GM23248 (cell line): Measurements from ENCODE around the gene PRSS27. TPM values are rescaled to one million over a fixed set of nuclear protein-coding genes. Genes with fewer than 3 reads are reported as not detected.
"Not testable (repeated sequence)": the region's sequence is repeated elsewhere in the genome, so short reads cannot be mapped to it uniquely, and the experiment has no call there.

Experiments used
- DNase-seq: peaks from one replicate; pipeline ENCODE4 v3.0.0-alpha.2; 2015
- H2AFZ ChIP-seq: fragments of 200-600 bp; sonication (generic); 2 replicates; pipeline ENCODE4 v1.6.1; 2016; ENCODE audit warnings: antibody characterized with exemption
- H3F3A ChIP-seq: fragments of 200-600 bp; sonication (generic); 2 replicates; pipeline ENCODE4 v1.6.1; 2016; ENCODE audit warnings: mild to moderate bottlenecking, antibody characterized with exemption, mixed run types; ENCODE audit not compliant: insufficient read depth
- H3K27ac ChIP-seq: fragments of 200-600 bp; sonication (generic); 2 replicates; pipeline ENCODE4 v1.5.1; 2016; ENCODE audit warnings: mild to moderate bottlenecking
- H3K27me3 ChIP-seq: fragments of 200-600 bp; sonication (generic); replicated peaks from 2 replicates; pipeline ENCODE4 v1.6.1; 2016; ENCODE audit warnings: mild to moderate bottlenecking; ENCODE audit not compliant: insufficient read depth
- H3K36me3 ChIP-seq: fragments of 200-600 bp; sonication (generic); 2 replicates; pipeline ENCODE4 v1.6.1; 2016; ENCODE audit warnings: low read depth, mild to moderate bottlenecking
- H3K4me1 ChIP-seq: fragments of 200-600 bp; sonication (generic); 2 replicates; pipeline ENCODE4 v1.6.1; 2016; ENCODE audit warnings: mild to moderate bottlenecking; ENCODE audit not compliant: insufficient read depth
- H3K4me2 ChIP-seq: fragments of 200-600 bp; sonication (generic); one replicate; pipeline ENCODE4 v1.6.1; 2016; ENCODE audit warnings: mild to moderate bottlenecking; ENCODE audit not compliant: unreplicated experiment
- H3K4me3 ChIP-seq: fragments of 200-600 bp; sonication (generic); 2 replicates; pipeline ENCODE4 v1.5.1; 2016; ENCODE audit warnings: mild to moderate bottlenecking
- H3K79me2 ChIP-seq: fragments of 200-600 bp; sonication (generic); 2 replicates; pipeline ENCODE4 v1.6.1; 2016; ENCODE audit warnings: mild to moderate bottlenecking; ENCODE audit not compliant: insufficient read depth
- H3K9ac ChIP-seq: fragments of 200-600 bp; sonication (generic); 2 replicates; pipeline ENCODE4 v1.6.1; 2016; ENCODE audit warnings: mild to moderate bottlenecking
- H3K9me2 ChIP-seq: fragments of 200-600 bp; sonication (generic); 2 replicates; pipeline ENCODE4 v1.6.1; 2016; ENCODE audit warnings: mixed run types, mild to moderate bottlenecking, moderate library complexity; ENCODE audit not compliant: insufficient read depth
- H3K9me3 ChIP-seq: fragments of 200-600 bp; sonication (generic); one replicate; pipeline ENCODE4 v1.6.1; 2017; ENCODE audit warnings: low read depth
- H4K20me1 ChIP-seq: fragments of 200-600 bp; sonication (generic); 2 replicates; pipeline ENCODE4 v1.6.0; 2016; ENCODE audit not compliant: insufficient read depth
- EZH2 ChIP-seq: fragments of 200-600 bp; sonication (generic); IDR thresholded peaks from 2 replicates; pipeline ENCODE4 v1.6.1; 2018; ENCODE audit warnings: antibody characterized with exemption, mild to moderate bottlenecking; ENCODE audit not compliant: insufficient read depth, poor library complexity, severe bottlenecking
- EZH2phosphoT487 ChIP-seq: fragments of 200-600 bp; sonication (generic); IDR thresholded peaks from 2 replicates; pipeline ENCODE4 v1.6.1; 2018; ENCODE audit warnings: antibody characterized with exemption, moderate library complexity, mild to moderate bottlenecking, low read depth; ENCODE audit not compliant: insufficient read depth
- WGBS, 2 experiments: methylation state at CpG; one replicate each; pipeline ENCODE4 v1.1.6; 2015 to 2017; ENCODE audit warnings: low lambda C conversion rate in 2 of 2, low coverage in 1 of 2; ENCODE audit errors: missing lambda C conversion rate in 2 of 2; 5-methylcytosine and 5-hydroxymethylcytosine counted together
- in situ Hi-C: fragments of 300-500 bp; cut with MboI; formaldehyde crosslinking; loops from 2 replicates; pipeline ENCODE4 v1.15.0; 2020
- polyA plus RNA-seq: library from polyadenylated mRNA; unstranded; fragments of >200 nt; fragmentation: Nextera tagmentation; extraction: Ambion mirVana; gene quantifications from 2 replicates; pipeline ENCODE4 v1.2.1, GENCODE V29; 2016
- total RNA-seq: library from RNA; depleted of rRNA; stranded (reverse); fragments of >200 nt; shearing (Covaris generic); gene quantifications from 2 replicates; pipeline ENCODE4 v1.2.3, GENCODE V29; 2014

The PRSS27 gene
- total and polyA plus RNA-seq, 2 experiments from 2014 or later = 0.68 to 0.76 TPM

DNA sequence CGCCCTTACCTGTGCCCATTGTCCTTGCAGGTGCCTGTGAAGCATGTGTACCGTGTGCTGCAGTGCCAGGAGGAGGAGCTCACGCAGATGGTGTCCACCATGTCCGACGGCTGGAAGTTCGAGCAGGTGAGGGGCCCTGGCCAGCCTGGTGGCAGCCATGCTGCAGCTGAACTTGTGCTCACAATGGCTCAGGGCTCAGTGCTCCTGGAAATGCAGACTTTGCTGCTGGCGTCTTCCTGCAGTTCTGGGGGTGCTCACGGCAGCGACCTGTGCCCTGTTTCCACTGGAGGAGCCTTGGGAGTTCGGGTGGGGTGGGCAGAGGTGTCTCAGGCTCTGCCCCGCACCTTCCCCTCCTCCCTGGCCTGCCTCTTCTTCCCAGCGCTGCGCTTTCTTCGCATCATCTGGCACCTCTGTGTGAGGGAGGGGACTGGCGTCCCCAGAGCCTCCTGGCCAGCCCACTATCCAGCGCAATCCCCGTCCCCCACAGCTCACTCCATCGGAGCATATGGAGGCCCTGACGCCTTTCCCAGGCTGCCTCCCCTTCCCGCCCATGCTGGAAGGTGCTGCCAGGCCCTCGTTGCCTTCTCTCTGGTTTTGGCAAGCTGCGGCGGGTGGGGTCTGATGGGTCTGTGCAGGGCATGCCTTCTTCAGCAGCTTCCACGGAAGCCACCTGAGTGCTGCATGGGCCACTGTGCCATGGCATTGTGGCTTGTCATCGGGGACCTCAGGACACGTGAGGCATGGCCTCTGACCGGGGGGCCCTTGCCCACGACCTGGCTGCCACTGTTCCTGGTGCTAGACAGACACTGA is 20.0 kb downstream of the PRSS27 start:
- Histone ChIP-seq H3K27me3 (no peaks in the 10 kb centered on the region), H3K4me1 (no peaks in the 10 kb centered on the region), H3K79me2 (peaks cover 3% of the 10 kb centered on the region; the same call in 1 of the 2 replicates), H3K4me3 (no peak overlapping the region), H3K36me3 (no peaks in the 10 kb centered on the region), H3K4me2 (no peak overlapping the region), H3F3A (no peaks in the 10 kb centered on the region), H3K27ac (no peak overlapping the region), H3K9me3 (no peaks in the 10 kb centered on the region), H3K9me2 (no peaks in the 10 kb centered on the region), H3K9ac (no peak overlapping the region), H4K20me1 (no peaks in the 10 kb centered on the region), H2AFZ (no peak overlapping the region)
- DNase-seq = no peak
- 88% methylated on average over 22 to 28 of the region's 28 CpGs for WGBS, 2 experiments
- in situ Hi-C loops = no loop called here
- no peak for TF ChIP-seq EZH2
- no peak for TF ChIP-seq EZH2phosphoT487

DNA sequence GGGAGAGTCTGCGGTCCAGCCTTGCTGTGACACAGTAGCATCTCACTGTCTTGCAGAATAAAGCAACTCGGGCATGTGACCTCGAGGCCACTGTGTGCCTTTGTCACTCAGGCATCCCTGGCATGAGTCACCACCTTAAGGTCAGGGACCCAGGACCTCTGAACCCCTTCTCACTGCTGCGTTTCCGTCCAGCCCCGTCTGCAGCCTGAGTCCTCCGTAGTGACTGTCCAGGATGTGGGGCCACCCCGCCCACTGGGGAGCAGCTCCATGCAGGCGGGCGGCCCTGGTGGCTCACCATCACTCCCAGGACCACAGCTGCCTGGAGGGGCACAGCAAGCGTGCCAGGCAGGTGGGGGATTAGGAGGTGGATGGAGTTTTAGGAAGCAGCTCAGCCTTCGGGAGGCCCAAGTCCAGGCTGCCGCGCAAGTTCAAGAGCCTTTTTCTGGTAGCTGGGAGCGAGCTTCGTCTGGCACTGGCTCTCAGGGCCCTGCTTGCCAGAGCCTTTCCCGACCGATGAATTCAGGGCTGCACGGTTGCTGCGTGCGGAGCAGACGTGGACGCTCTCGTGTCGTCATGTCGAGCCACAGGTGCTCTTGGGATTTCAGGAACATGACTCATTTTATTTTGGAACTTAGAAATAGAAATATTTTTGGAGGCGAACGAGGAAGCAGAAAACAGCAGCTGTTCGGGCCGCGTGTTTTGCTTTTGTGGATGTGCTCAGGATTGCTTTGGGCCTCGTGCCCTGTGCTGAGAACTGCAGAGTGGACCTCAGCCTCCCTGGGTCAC is 20.9 kb downstream of the PRSS27 start:
- Histone ChIP-seq H3K9me3 (no peaks in the 10 kb centered on the region), H3K4me2 (no peak overlapping the region), H3K36me3 (no peaks in the 10 kb centered on the region), H4K20me1 (no peaks in the 10 kb centered on the region), H3K9me2 (no peaks in the 10 kb centered on the region), H2AFZ (no peak overlapping the region), H3K27ac (no peak overlapping the region), H3K79me2 (peaks cover 3% of the 10 kb centered on the region; the same call in 1 of the 2 replicates), H3K4me1 (no peaks in the 10 kb centered on the region), H3F3A (no peaks in the 10 kb centered on the region), H3K9ac (no peak overlapping the region), H3K4me3 (no peak overlapping the region), H3K27me3 (no peaks in the 10 kb centered on the region)
- WGBS, 2 experiments = 89% methylated on average over 32 of the region's 32 CpGs
- TF ChIP-seq EZH2 (no peak), EZH2phosphoT487 (no peak)
- in situ Hi-C loops = no loop called here
- no peak for DNase-seq

DNA sequence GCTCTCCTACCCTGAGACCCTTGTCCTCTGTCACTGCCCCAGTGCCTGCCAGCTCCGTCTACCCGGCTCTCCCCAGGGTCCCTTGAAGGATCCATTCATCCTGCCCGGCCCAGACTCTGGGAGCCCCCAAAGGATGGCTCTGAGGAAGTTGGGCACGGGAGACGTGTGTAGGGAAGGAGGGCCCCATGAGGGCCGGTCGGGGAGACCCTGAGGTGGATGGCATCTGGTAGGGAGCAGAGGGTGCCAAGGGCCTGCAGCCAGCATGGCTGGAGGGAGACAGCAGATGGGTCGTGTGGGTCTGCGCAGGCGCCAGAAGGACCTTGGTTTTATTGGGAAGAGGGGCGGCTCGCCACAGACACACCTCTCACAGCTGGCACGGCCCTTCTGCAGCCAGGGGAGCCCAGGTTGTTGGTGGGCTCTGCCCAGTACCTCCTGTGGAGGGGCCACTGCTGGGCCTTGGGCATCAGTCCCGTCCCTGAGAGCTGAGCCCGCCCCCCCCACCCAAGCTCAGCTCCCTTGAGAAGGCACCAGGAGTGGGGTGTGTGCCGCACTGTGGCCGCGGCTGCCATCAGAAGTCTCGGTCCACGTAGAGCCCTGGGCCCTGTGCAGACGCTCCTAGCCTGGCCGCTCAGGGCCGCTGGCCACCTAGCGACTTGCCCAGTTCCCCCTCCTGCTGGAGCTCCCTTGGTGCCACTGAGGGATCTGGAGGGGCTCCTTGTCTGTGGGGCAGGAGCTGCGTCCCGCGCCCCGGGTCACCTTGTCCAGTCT is 21.7 kb downstream of the PRSS27 start:
- Histone ChIP-seq H3K9me2 (no peaks in the 10 kb centered on the region), H3K36me3 (no peaks in the 10 kb centered on the region), H4K20me1 (no peaks in the 10 kb centered on the region), H3K4me1 (no peaks in the 10 kb centered on the region), H3K79me2 (peaks cover 6% of the 10 kb centered on the region), H3K4me2 (no peak overlapping the region), H3K27ac (no peak overlapping the region), H2AFZ (no peak overlapping the region), H3F3A (no peaks in the 10 kb centered on the region), H3K27me3 (no peaks in the 10 kb centered on the region), H3K9me3 (no peaks in the 10 kb centered on the region), H3K4me3 (no peak overlapping the region), H3K9ac (no peak overlapping the region)
- 94 to 95% methylated on average over 22 to 28 of the region's 28 CpGs for WGBS, 2 experiments
- TF ChIP-seq EZH2phosphoT487 = no peak
- TF ChIP-seq EZH2 = no peak
- no peak for DNase-seq
- in situ Hi-C loops = no loop called here

DNA sequence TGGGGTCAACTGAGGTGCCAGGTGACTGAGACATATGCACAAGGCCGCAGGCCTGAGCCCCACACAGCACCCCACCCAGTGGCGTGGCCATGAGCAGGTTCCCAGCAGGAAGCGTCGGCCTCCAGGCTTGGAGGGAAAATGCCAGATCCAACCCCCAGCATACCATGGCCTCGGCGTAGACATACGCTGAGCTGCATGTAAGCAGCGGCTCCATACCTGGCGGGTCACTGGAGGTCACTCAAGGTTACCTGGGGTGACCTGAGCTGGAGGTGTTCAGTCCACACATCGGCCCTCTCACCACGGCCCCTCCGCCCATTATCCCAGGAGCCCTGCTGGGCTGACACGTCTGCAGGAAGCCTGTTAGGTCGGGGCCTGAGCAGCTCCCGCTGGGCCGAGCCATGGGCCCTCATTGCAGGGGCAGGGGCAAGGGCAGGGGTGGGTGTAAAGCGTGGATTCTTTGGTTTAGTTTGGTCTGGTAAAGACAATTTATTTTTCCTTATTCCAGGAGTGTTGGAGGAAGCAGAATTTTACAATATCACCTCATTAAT is 22.5 kb downstream of the PRSS27 start:
- no peaks in the 10 kb centered on the region for H3K36me3 ChIP-seq

DNA sequence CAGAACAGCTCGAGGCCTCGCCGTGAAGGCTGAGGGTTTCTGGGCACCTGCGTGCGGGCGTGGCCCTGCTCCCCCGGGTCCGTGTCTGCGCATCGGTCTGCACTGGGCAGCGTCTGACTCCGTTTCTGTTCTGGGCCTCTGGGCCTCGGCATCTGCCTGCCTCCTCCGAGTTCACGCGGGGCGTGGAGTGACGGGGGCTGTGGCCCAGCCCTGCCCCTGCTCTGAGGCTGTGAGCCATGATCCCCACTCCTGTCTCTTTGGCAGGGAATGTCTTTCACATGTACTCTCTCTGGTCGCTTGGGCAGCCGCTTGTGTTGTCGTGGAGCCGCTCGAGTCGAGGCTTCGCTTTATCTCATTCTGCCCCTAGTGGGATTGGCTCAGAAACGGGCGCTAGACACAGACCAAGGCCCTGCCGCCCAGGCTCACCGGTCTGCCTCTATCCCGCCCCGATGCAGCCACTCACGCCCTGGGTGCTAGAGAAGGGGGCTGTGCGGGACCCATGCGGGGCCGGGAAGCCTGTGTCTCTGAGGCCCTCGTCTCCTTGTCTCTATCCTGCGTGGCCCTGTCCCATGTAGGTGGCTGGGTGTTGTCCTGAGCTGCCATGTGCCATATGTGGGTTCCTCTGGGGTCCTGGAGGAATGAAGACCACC is 23.3 kb downstream of the PRSS27 start:
- H3K9me3 ChIP-seq, H3K36me3 ChIP-seq, H3K9ac ChIP-seq, H3K4me1 ChIP-seq, H3K27me3 ChIP-seq, H3K27ac ChIP-seq, H3K9me2 ChIP-seq, H3K4me3 ChIP-seq, H3K4me2 ChIP-seq, in situ Hi-C loops, DNase-seq, H3F3A ChIP-seq, H4K20me1 ChIP-seq, H2AFZ ChIP-seq: not testable (repeated sequence)
- 96% methylated on average over 24 to 26 of the region's 37 CpGs for WGBS, 2 experiments
- peaks cover 22% of the 10 kb centered on the region for H3K79me2 ChIP-seq

More for the DNA sequence above, 22.5 kb downstream of the PRSS27 start:
- H3K9me3 ChIP-seq = no peaks in the 10 kb centered on the region
- peaks cover 14% of the 10 kb centered on the region for H3K79me2 ChIP-seq
- no peak overlapping the region for H3K4me3 ChIP-seq
- no peaks in the 10 kb centered on the region for H4K20me1 ChIP-seq
- no peaks in the 10 kb centered on the region for H3K9me2 ChIP-seq
- H2AFZ ChIP-seq = no peak overlapping the region
- no peak overlapping the region for H3K27ac ChIP-seq
- no peaks in the 10 kb centered on the region for H3F3A ChIP-seq
- no peaks in the 10 kb centered on the region for H3K27me3 ChIP-seq
- WGBS, 2 experiments = 94 to 95% methylated on average over 16 to 17 of the region's 17 CpGs
- H3K9ac ChIP-seq = no peak overlapping the region
- TF ChIP-seq EZH2 = no peak
- TF ChIP-seq EZH2phosphoT487 = no peak
- no peaks in the 10 kb centered on the region for H3K4me1 ChIP-seq
- in situ Hi-C loops = no loop called here
- no peak for DNase-seq
- no peak overlapping the region for H3K4me2 ChIP-seq
